Nephron (organoid): ENCODE measurements around the gene FAM24B.

ENCODE experiments used
- H3K27ac Mint-ChIP-seq, 3 experiments: 2 replicates each; pipeline ENCODE4 v1.8.0; 2020; ENCODE audit warnings: mixed read lengths in 3 of 3, mild to moderate bottlenecking in 2 of 3, moderate library complexity in 1 of 3
- H3K27me3 Mint-ChIP-seq: 2 replicates; pipeline ENCODE4 v1.8.0; 2021; ENCODE audit warnings: low read depth, mild to moderate bottlenecking, moderate library complexity, mixed read lengths
- H3K36me3 Mint-ChIP-seq: 2 replicates; pipeline ENCODE4 v1.8.0; 2020; ENCODE audit warnings: low read depth, mixed read lengths
- H3K4me1 Mint-ChIP-seq: 2 replicates; pipeline ENCODE4 v1.8.0; 2020; ENCODE audit warnings: mixed read lengths
- H3K4me3 Mint-ChIP-seq, 3 experiments: 2 replicates each; pipeline ENCODE4 v1.8.0; 2020; ENCODE audit warnings: mild to moderate bottlenecking in 3 of 3, mixed read lengths in 3 of 3, moderate library complexity in 2 of 3
- H3K9me3 Mint-ChIP-seq: 2 replicates; pipeline ENCODE4 v1.8.0; 2020; ENCODE audit warnings: mixed read lengths
- CTCF ChIP-seq, 3 experiments: fragments of 200-600 bp; sonication (generic); IDR thresholded peaks; one replicate each; pipeline ENCODE4 v1.5.0; 2021; ENCODE audit warnings: antibody characterized with exemption in 3 of 3; ENCODE audit not compliant: unreplicated experiment in 3 of 3

Gene FAM24B

DNA sequence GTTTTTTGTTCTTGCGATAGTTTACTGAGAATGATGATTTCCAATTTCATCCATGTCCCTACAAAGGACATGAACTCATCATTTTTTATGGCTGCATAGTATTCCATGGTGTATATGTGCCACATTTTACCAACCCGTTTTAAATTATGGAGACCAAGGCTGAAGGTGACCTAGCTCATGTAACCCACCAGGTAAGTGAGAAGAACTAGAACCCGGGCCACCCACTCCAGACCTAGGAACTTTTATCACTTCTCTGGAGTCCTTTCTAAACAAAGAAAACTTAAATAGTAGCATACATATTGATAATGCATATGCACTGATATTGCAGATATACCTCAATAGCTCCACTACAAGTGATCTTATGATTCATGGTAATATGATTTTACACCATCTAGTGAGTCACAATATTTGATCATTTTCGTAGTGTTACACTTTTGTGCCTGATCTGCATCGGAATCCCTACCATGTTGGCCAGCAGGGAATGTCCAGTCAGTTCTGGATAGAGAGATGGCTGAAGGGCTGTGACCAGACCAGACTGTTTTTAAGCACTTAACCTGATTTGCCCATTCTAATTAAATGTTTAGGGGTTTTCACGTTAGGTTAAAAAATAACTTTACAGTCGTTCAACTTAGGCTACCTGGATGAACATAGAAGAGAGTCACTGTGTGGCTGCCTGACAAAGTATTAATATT is 49.0 kb downstream of the FAM24B start:
- no peak overlapping the region for H3K4me3 Mint-ChIP-seq
- H3K36me3 Mint-ChIP-seq: no peaks in the 10 kb centered on the region
- H3K4me1 Mint-ChIP-seq: no peaks in the 10 kb centered on the region
- no peaks in the 10 kb centered on the region for H3K9me3 Mint-ChIP-seq
- H3K27me3 Mint-ChIP-seq: peaks cover 12% of the 10 kb centered on the region
- H3K27ac Mint-ChIP-seq: no peak overlapping the region
- TF ChIP-seq CTCF (IDR thresholded peaks at IDR 0.05; ENCODE audit: unreplicated experiment in 3 of 3): no peak

DNA sequence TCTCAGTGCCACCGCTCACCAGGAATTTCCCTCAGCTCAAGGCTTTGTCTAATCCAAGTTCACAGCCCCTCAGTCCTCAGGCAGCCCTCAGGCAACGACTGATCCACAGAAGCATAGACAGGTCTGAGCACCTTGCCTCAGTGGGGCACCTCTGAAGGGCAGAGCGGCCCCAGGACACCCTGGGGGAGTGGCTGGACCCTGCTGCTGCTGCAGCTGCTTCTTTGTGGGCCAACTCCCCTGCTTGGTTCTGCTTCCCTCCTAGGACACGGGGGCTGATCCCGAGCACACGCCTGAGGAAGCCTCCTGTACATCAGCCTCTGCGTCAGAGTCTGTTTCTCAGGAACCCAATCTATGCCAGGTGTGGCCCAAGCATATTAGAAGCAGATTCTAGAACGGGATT is 49.9 kb downstream of the FAM24B start:
- Mint-ChIP-seq H3K9me3 (no peaks in the 10 kb centered on the region), H3K27ac (no peak overlapping the region), H3K4me3 (no peak overlapping the region), H3K4me1 (no peaks in the 10 kb centered on the region), H3K27me3 (peaks cover 17% of the 10 kb centered on the region), H3K36me3 (no peaks in the 10 kb centered on the region)
- no peak for TF ChIP-seq CTCF (IDR thresholded peaks at IDR 0.05; ENCODE audit: unreplicated experiment in 3 of 3)

GRCh38 chr10:122828716-122829255 is 50.6 kb downstream of the FAM24B start:
- TF ChIP-seq CTCF (IDR thresholded peaks at IDR 0.05; ENCODE audit: unreplicated experiment in 3 of 3): no peak

DNA sequence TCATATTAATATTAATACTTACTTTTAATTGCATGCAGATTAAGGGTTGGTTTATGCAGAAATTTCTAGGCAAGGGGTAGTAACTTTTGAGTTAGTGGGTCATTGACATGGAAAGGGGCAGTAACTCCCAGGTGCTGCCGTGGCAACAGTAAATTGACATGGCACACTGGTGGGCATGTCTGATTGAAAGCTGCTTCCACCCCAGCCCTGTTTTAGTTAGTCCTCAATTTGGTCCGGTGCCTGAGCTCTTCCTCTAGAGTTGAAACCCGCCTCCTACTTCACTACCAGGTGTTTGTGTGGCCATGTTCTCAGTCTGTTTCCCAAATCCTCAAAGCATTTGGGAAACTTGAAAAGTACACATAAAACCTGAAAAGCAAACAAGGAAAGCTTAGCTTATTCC is 52.1 kb downstream of the FAM24B start:
- Mint-ChIP-seq H3K4me1 (no peaks in the 10 kb centered on the region), H3K27me3 (peaks cover 26% of the 10 kb centered on the region), H3K4me3 (no peak overlapping the region), H3K36me3 (no peaks in the 10 kb centered on the region), H3K9me3 (no peaks in the 10 kb centered on the region), H3K27ac (no peak overlapping the region)
- no peak for TF ChIP-seq CTCF (IDR thresholded peaks at IDR 0.05; ENCODE audit: unreplicated experiment in 3 of 3)

More at GRCh38 chr10:122828716-122829255, 50.6 kb downstream of the FAM24B start:
- Mint-ChIP-seq H3K9me3 (no peaks in the 10 kb centered on the region), H3K4me1 (no peaks in the 10 kb centered on the region), H3K4me3 (no peak overlapping the region), H3K27me3 (peaks cover 22% of the 10 kb centered on the region), H3K36me3 (no peaks in the 10 kb centered on the region), H3K27ac (no peak overlapping the region)

DNA sequence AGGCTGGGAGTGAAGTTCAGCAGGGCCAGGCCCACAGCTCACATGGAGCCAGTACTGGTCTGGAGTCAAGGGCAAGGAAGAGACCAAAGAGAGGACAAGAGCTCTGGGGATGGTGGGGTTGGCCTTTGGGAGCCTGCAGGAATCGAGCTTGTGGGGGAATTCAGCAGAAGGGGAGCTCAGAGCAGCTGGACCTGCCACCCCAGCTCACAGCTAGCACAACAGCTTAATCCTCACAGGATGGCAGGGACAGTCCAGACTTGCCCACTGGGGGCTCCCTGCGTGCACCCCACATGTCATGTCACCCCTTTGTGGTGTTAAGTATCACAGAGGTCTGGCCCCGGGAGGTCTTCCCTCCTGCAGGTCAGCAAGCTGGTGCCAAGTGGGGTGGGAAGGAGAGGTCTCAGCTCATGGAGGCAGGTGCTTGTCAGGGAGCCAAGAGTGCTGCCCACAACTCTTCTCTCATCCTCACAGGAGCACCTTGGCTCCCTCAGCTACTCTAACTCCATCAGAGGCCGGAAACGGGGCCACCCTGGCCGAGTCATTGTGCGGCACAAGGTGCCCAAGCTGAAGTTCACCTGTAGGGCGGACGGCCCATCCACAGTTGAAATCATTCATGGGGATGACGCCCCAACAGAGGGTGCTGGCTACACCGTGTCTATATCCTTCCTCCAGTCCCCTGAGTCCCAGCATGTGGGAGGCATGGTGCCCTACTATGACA is 56.2 kb downstream of the FAM24B start:
- no peaks in the 10 kb centered on the region for H3K9me3 Mint-ChIP-seq
- H3K4me3 Mint-ChIP-seq: no peak overlapping the region
- H3K27me3 Mint-ChIP-seq: peaks cover 33% of the 10 kb centered on the region
- no peak for TF ChIP-seq CTCF (IDR thresholded peaks at IDR 0.05; ENCODE audit: unreplicated experiment in 3 of 3)
- H3K27ac Mint-ChIP-seq: no peak overlapping the region
- no peaks in the 10 kb centered on the region for H3K36me3 Mint-ChIP-seq
- H3K4me1 Mint-ChIP-seq: no peaks in the 10 kb centered on the region
